Endothelial cell (in vitro differentiated cells): ENCODE data around the gene PADI6. TPM values are rescaled to one million over a fixed set of nuclear protein-coding genes. Genes with fewer than 3 reads are reported as not detected.

Source experiments
- DNase-seq: peaks from one replicate; pipeline ENCODE4 v3.0.0; 2021; ENCODE audit warnings: low spot score
- H3K27ac Mint-ChIP-seq: one replicate; pipeline ENCODE4 v1.8.0; 2021; ENCODE audit warnings: mixed read lengths, inconsistent platforms; ENCODE audit not compliant: unreplicated experiment
- H3K27me3 Mint-ChIP-seq: one replicate; pipeline ENCODE4 v1.8.0; 2021; ENCODE audit warnings: mild to moderate bottlenecking, moderate library complexity, mixed read lengths, inconsistent platforms; ENCODE audit not compliant: unreplicated experiment
- H3K36me3 Mint-ChIP-seq: one replicate; pipeline ENCODE4 v1.8.0; 2021; ENCODE audit warnings: mild to moderate bottlenecking, low read depth, mixed read lengths, inconsistent platforms; ENCODE audit not compliant: unreplicated experiment
- H3K4me1 Mint-ChIP-seq: one replicate; pipeline ENCODE4 v1.8.0; 2021; ENCODE audit warnings: mild to moderate bottlenecking, mixed read lengths, inconsistent platforms; ENCODE audit not compliant: unreplicated experiment
- H3K4me3 Mint-ChIP-seq: one replicate; pipeline ENCODE4 v1.8.0; 2021; ENCODE audit warnings: mild to moderate bottlenecking, mixed read lengths, inconsistent platforms; ENCODE audit not compliant: unreplicated experiment
- H3K9me3 Mint-ChIP-seq: one replicate; pipeline ENCODE4 v1.8.0; 2021; ENCODE audit warnings: mixed read lengths, inconsistent platforms; ENCODE audit not compliant: unreplicated experiment
- CTCF ChIP-seq: fragments of 200-600 bp; sonication (generic); IDR thresholded peaks from one replicate; pipeline ENCODE4 v1.5.0; 2021; ENCODE audit warnings: antibody characterized with exemption; ENCODE audit not compliant: unreplicated experiment
- total RNA-seq: library from RNA; stranded (reverse); fragmentation: NEBNext Ultra II Directional; extraction: Animal tissue kit (Norgen Biotek cat#: 25700); gene quantifications from one replicate; pipeline ENCODE4 v1.2.1, GENCODE V29; 2021; ENCODE audit not compliant: unreplicated experiment

Gene PADI6
- total RNA-seq, 1 donor from 2014 or later: not detected

DNA sequence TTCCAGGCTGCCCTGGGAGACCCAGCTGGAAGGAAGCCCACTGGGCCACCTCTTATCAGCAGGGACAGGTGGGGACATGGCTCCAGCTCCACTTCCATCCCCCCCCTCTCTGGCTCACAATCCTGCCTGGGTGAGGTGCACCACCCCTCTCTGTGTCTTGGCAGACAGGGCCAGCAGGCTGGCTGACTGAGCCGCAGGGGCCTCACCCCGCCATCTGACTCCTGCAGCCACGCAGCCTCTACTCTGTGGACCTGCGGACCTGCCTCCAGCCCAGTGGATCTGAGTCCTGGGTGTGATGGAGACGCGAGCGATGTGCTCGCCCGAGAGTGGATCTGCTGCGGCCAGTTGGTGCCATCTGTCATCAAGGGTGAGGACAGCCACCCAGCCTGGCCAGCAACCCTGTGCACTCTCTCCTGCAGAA is 37.4 kb downstream of the PADI6 start:
- TF ChIP-seq CTCF: no peak
- no peaks in the 10 kb centered on the region for H3K9me3 Mint-ChIP-seq
- no peaks in the 10 kb centered on the region for H3K4me1 Mint-ChIP-seq
- peaks cover 33% of the 10 kb centered on the region for H3K36me3 Mint-ChIP-seq
- no peak overlapping the region for H3K4me3 Mint-ChIP-seq
- H3K27ac Mint-ChIP-seq: no peak overlapping the region
- no peak for DNase-seq
- H3K27me3 Mint-ChIP-seq: peaks cover 4% of the 10 kb centered on the region

DNA sequence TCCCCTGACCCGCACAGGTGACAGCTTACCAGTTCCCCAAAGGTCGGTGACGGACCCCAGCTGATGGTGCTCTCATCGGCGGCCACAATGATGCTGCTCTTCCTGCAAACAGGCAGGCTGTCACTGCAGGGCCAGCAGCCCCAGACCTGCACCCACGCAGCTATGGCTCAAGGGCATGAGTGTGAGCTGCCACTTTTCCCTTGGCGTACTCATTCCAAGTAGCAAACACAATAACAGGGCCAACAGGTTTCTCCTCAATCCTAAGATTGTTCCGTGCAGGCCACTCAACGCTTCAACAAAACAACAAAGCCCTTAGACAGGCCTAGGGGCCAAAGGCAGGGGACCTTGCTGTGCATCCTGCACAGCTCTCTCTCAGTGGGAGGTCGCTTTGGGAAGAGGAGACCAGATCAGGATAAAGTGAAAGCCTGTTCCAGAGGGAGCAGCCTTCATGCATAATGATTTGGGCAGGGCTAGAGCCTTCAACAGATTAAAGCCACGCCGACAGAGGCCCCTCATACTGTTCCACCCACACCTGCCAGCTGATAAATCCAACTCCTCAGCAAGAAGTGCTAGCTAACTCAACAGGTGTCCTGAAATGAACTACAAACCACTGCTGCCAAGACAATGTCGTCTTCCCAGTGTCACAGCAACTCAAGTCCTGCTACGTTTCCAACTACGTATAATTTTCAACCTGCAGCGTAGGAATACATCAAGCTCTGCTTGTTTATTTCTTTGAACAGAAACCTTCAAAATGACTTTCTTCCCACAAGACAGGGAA is 40.3 kb downstream of the PADI6 start:
- H3K9me3 Mint-ChIP-seq: no peaks in the 10 kb centered on the region
- peaks cover 49% of the 10 kb centered on the region for H3K36me3 Mint-ChIP-seq
- no peaks in the 10 kb centered on the region for H3K4me1 Mint-ChIP-seq
- TF ChIP-seq CTCF: no peak
- no peak for DNase-seq
- no peak overlapping the region for H3K4me3 Mint-ChIP-seq
- H3K27me3 Mint-ChIP-seq: peaks cover 10% of the 10 kb centered on the region
- H3K27ac Mint-ChIP-seq: no peak overlapping the region

GRCh38 chr1:17414022-17414421 is 42.0 kb downstream of the PADI6 start:
- Mint-ChIP-seq H3K27ac (no peak overlapping the region), H3K27me3 (peaks cover 6% of the 10 kb centered on the region), H3K4me3 (no peak overlapping the region), H3K4me1 (no peaks in the 10 kb centered on the region), H3K36me3 (peaks cover 56% of the 10 kb centered on the region), H3K9me3 (no peaks in the 10 kb centered on the region)
- no peak for DNase-seq
- TF ChIP-seq CTCF: no peak

- Mint-ChIP-seq H3K4me1 (no peaks in the 10 kb centered on the region), H3K27me3 (peaks cover 7% of the 10 kb centered on the region), H3K27ac (no peak overlapping the region), H3K9me3 (no peaks in the 10 kb centered on the region), H3K36me3 (peaks cover 58% of the 10 kb centered on the region), H3K4me3 (no peak overlapping the region)
- no peak for DNase-seq
- TF ChIP-seq CTCF: no peak
These were observed 44.4 kb downstream of the PADI6 start for GRCh38 chr1:17416389-17416788.

DNA sequence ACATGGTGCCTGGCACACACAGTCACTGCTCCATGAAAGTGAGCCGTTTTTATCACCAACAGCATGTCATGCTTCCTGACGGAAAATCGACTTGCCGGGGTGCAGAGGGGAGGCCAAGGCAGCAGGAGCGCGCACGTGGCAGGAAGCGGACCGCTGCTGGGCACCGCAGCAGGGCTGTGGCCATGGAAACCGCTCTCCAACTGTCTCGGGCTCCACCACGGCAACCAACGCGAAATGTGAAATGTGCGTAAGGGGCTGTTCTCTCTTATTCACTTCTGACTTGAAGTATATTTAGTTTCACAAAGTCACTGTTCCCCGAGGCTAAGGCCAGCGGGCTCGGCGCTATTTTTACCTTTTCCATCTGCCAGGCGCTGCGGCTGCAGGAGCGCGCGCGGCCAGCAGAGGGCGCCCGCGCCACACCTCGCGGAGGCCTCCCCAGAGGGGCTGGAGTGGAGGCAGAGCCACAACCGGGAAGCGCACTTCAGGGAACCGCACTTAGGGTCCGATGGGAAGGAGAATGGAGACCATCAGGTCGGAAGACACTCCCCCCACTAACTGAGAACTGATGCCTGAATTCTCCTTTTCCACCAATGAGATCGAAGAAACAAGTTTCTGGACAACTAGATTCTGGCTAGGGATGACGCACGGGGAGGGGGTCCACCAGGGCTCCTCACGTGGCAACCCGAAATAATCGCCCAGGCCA is 47.8 kb downstream of the PADI6 start:
- Mint-ChIP-seq H3K27ac (peak overlapping the region; percentile 31), H3K27me3 (peaks cover 7% of the 10 kb centered on the region), H3K4me1 (no peaks in the 10 kb centered on the region), H3K4me3 (no peak overlapping the region), H3K36me3 (peaks cover 63% of the 10 kb centered on the region), H3K9me3 (no peaks in the 10 kb centered on the region)
- peak; percentile 100 for TF ChIP-seq CTCF
- peak; percentile 85 for DNase-seq
